NCI-H510A treated with DMSO at 0.1 percent for 48 hours (cell line): ENCODE results near the gene GM2A.

Experiments used
- DNase-seq: peaks from one replicate; lab custom pipeline; 2025; lab: John Stamatoyannopoulos, UW

The GM2A gene

DNA sequence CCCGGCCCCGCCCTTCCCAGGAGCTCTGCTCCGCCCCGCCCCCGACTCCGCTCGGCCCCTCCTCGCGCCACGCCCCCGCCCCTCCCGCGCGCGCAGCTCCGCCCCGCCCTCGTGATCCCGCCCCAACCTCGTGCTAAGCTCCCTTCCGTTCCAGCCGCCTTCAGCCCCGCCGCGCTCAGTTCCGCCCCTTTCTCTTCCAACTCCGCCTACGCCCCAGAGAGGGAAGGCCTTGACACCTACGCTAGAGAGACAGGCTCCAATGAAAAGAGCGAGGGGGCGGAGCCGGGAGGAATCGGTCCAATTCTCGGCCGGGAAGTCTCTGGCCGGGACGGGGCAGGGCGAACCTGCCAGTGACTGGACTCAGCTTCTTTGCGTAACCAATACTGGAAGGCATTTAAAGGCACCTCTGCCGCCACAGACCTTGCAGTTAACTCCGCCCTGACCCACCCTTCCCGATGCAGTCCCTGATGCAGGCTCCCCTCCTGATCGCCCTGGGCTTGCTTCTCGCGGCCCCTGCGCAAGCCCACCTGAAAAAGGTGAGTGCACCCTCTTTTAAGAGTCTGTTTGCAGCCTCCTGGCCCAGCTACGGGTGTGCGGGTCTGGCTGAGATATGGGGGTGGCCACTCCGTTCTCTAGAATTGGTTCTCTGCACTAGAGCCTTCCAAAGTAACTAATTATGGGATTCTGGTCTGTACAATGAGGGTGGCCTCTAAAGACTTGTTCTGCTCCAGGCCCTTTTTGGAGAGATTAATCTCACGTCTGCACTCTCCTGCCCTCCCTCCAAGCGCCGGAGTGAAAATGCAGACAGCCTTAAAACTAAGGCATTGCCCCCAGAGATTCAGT, at the start of gene GM2A:
GM2A (plus strand) TSS at position 424 of the 843 bp plus-strand sequence; CDS start at position 456, 32 bp downstream.
- DNase-seq: peak; percentile 99

DNA sequence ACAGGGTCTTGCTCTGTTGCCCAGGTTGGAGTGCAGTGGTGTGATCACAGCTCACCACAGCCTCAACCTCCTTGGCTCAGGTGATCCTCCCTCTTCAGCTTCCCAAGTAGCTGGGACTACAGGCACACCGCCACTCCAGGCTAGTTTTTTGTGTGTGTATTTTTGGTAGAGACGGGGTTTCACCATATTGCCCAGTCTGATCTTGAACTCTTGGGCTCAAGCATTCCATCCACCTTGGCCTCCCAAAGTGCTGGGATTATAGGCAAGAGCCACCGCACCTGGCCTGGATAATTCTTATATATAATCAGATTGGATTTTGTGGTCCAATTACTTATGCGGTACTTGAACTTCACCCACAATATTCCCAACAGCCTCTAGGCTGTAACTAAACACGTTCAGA, 48.9 kb upstream of the GM2A start:
- DNase-seq: no peak

DNA sequence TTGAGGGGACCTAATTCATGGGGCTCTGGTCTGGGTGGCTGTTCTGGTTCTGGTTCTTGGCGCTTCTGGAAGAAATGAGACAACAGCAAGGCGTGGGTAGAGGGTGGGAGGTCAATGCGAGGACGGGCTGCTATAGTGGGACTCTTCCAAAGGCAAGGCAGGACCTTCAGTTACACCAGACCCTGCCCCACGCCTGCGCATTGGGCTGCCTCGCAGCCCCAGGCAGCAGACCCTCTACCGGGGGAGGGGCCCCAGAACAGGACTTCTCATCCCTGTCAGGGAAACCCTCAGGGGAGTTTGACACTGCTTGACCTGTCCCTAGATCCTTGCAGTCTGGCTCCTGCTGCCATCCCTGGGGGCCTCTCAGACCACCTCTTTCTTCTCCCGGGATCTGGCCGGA, 47.6 kb upstream of the GM2A start:
- DNase-seq: no peak

DNA sequence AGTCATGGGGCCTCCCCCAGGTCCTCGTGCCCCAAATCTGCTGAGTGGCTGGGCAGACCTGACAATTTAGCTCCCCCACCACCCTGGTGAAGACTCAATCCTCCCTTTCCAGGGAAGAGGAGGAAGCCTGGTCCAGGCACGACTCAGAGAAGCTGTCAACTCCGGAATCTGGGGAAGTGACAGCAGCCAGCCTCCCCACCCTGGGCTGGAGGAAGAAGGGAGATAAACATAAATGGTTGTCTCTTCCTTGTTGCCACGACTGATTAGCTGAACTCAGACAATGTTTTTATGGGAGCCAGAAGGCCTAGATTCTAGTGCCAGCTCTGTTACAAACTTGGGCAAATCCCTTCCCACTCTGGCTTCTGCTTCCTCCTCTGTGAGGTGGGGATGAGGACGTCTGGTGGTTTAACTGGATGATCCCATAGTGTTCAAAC, 44.5 kb upstream of the GM2A start:
- DNase-seq: no peak

DNA sequence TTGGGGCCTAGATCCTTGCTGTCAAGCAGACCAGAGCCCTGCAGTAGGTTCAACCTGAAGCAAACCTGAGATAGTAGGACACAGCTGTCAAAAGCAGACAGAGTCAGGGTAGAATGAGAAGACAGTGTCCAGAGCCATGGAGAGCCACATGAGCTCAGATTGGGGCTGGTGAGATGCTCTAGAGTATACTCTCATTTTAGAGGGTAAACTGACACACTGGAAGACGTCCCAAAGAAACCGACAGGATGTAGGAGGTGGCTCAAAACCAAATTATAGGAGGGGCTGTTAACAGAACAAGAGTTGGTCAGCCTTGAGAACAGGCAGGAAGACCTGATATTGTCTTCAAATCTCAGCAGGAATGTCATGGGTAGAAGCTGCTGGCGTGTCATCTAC, 40.6 kb upstream of the GM2A start:
- no peak for DNase-seq

DNA sequence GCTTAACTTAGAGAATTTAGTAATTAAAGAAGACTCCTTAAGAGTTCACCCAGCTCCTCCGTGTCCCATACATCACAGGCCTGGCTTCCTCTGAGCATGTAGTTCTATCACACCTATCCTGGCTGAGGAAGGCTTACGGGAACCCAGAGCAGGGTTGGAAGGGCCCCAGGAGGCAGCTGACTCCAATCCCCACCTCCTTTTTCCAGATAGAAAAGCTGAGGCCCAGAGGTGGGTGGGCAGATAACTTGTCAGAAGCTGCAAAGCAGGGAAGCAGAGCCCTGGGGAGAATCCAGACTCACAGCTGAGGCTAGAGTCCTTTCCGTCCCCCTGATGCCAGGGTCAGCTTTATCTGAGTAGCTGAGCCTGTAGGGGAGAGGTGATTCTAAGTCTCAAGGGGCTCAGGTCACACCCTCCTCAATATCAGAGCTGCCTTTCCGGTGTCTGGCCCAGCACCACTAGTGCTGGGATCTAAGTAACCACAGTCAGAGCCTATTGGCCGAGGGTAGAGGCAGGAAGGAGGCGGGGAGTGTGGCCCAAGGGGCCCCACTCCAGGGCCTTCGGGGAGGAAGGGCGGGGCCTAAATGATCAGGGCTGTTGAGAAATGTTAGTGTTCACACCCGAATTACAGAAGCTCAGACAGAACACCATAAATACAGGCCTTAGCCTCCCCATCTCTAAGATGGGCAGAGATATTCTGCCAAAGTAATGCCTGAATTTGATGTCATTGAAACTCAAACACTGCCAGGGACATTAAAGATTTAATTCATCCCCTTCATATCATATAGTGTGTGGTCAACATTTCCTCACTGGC, 39.0 kb upstream of the GM2A start:
- no peak for DNase-seq

DNA sequence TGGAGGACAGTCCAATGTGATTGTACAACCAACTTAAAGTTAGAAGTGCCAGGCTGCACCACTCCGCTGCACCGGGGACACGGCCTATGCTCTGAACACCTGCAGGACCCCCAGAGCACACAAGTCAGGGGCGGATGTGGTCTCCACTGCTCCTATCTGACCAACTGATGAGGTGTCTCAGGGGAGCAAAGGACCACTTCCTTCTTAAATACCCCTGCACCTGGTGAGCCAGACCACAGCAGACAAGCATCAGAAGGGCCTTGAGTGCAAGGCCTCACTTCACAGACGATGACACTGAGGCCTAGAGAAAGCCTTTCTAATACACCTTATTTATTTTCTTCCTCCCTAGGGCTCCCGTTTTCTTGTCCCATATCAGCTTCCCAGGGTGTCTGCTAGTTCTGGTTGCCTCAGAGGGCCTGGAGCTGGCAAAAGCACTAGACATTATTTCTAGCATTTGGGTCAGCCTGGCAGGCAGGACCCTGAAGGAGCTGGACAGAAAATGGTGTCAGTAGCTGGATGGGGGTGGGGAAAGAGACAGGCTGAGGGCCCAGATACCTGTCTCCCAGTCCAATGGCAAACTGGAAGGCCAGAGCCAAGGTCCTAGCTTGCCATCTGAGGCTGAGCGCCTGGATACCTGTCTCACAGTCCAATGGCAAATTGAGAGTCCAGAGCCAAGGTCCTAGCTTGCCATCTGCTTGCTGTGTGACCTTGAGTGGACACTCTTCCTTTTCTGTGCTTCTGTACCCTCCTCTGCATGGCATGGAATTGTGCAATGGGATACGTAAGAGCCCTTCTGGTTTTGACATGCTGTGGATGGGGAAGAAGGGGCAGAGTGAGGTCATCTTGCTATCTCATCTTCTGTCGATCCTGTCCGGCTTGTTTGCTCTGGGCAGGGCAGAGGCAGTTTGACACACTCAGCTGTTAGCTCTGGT, 38.1 kb upstream of the GM2A start:
- DNase-seq: no peak

DNA sequence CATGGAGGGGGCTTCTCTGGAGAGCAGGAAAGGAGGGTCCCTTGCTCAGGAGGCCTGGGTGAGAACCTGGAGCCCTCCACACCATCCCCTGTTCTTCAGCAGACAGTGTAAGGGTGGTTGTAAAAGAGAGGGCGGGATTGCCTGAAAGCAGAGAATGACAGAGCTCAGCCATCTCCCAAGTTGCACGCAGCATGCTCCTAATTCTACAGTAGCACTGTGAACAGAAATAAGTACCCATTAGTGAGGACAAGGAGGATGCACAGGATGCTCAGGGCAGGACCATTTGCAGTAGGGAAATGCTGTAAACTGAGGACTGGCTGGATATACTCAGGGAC, 37.5 kb upstream of the GM2A start:
- no peak for DNase-seq

DNA sequence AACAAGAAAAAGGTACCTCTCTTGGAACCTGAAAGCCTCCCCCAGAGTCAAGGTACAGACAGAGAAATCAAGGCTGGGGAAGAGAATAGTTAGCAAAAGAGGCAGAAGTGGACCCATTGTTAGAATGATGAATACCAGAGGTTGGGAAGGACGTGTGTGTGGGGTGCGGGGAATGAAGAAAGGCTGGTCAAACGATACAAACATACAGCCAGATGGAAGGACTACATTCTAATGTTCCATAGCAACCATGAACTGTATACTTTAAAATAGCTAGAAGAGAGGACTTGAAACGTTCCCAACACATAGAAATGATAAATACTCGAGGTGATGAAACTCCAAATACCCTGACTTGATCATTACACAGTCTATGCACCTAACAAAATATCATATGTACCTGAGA, 36.2 kb upstream of the GM2A start:
- DNase-seq: no peak

DNA sequence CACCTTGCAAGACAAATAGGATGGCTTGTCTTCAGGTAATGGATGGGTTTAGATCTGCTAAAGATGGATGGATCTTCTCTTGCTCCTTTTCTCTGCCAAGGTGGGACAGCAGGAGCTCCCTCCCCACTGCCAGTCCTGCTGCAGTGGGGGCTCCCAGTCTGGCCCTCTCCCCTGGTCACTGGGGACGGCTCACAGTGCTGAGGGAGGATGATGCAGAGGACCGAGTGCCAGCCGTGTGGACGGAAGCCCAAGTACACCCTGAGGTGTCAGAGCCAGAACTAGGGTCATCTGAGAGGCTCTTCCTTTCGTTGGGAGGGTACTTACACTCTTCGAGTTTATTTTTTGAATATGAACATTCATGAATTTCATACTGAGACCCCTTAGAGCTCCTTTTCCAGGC, 34.8 kb upstream of the GM2A start:
- DNase-seq: no peak

DNA sequence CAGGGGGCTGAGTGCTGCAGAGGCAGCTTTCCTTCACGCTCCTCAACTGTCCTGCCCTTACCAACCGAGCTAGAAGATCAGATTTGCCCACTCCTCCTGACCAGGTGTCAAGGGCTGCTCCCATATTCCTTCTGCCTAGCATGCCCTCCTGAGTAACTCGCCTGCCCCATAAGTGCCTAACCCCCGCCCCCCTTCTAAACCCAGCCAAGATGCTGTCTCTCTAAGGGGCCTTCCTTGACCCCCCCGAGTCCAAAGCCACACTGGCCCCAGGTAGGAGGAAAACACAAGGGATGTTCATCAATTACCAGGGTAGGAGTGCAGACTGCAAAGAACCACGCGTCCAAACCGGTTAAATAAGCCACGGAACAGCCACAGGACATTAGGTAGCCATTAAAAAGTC, 33.8 kb upstream of the GM2A start:
- no peak for DNase-seq

DNA sequence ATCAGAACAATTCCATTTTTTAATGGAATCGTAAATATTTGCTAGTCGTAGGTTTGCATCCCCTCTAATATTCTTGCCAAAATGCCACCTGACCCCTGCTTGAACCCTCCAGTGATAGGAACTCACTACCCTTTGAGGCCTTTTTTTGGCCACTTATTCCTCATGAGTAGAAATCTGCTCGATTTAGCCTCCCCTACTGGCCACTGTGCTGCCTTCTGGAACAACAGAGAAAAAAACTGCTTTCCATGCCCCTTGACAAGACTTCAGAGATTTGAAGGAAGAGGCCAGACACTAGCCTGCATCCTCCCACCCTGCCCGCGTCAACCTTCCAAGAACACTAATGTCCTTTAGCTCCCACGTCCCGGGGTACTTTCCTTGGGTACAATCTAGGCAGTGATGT, 33.2 kb upstream of the GM2A start:
- no peak for DNase-seq

DNA sequence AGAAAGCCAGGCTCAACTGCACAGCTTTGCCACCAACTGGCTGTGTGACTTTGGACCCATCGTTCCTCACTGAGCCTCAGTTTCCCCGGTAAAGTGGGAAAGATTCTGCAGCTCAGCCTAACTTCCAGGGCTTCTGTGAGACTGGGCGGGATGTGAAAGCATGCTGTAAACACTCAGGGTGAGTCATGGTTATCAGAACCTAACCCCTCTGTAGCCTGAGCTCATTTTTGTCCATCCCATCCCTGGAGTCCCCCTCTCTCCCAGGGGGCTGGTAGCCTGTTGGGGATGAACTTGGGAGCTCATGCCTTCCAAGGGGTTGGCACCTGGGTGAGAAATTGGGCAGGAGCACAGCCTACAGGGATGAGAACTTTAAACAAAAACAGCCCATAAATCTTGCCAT, 31.4 kb upstream of the GM2A start:
- no peak for DNase-seq

DNA sequence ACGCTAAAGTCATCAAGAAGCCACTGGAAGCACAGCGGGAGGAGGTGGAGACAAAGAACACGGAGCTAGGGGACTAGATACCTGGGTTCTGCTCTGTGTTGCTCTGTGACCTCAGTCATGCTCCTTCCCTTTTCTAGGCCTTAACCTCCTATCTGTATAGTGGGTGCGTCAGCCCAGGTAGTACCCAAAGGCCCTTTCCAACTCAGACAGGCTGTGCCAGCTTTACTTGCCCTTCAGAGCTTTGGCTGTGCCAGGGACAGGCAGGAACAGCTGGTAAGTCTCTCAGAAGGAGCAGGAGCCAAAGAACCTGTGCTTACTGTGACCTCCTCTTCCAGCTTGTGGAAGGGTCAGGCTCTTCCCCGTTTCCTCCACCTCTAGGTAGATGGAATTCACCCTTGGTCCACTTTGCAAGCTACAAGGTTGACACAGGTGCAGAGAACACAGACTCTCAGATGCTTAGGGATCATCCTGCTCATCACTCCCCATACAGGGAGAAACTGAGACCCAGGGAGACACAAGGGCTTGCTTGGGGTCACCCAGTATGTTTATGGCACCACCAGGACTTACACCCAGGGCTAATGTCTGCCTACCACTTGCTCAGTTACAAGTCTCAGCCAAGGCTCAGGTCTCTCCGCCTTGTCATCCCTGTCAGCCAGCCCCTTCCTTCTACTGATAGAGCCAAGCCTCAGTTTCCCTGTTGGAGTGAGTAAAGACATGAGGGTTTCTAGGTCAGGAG, 30.8 kb upstream of the GM2A start:
- DNase-seq: no peak

DNA sequence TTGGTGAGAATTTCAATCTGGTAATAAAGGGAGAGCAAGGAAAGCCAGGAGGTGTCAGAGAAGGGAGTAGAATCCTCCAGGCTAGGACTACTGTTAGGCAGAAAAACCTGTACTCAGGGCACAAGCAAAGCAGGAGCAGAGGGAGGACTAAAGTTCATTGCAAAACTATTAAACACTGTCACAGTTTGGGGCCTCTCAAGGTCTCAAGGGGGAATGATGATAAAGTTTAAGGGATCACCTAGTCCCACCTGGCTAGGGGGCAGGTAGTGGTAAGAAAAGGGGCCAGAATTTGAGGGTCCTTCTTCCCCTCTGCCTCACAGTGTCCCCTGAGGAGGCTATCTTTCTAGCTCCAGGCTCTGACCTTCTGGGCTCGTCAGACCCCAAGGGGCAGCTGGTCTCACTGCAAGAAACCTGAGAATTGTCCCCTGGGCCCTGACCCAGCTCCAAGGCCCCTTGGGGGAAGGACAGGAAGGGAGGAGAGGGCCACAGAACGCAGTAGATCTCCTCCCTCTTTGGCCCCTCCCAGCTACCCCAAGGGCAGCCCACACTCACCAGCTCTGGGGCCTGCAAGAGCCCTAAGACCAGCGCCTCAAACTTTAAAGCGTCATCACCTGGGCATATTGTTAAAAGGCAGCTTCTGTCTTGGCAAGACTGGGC, 30.1 kb upstream of the GM2A start:
- no peak for DNase-seq

DNA sequence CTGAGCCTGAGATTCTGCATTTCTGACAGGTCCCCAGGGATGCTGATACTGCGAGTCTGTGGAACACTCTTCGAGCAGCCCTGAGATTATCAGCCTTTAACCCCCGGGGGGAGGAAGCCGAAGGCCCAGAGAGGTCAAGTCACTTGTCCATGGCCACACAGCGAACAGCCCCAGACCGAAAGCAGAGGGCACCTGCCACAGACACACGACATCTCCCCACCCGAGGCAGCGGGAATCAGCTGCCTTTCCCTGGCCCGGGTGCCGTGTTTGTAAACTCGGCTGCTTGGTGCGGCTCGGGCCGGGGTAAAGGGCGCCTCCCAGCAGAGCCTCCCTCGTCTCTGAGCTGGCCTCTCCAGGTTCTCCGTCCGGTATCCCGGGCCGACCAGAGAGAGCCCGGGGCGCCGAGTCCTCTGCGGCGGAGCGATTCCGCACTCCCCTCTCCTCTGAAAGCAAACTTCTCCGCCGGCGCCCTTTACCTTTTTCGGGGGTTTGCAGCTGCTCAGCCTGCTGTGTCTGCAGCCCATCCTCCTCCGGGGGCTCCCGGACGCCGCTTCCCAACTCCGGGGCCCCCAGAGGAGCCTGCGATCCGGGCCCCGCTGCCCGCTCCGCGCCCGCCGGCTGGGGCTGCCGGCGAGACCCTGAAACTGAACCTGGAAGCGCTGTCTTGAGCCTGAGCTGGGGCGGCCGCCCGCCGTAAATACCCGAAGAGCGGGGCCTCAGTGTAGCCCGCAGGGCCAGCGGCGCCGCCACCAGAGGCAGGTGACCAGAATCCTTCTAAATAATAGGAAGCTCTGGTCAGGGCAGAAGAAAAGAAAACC, 29.3 kb upstream of the GM2A start, which contains the start of gene CCDC69:
CCDC69 (minus strand) TSS at position 646 of the 818 bp plus-strand sequence; CDS start at position 524, 122 bp downstream.
- DNase-seq: peak; percentile 61

DNA sequence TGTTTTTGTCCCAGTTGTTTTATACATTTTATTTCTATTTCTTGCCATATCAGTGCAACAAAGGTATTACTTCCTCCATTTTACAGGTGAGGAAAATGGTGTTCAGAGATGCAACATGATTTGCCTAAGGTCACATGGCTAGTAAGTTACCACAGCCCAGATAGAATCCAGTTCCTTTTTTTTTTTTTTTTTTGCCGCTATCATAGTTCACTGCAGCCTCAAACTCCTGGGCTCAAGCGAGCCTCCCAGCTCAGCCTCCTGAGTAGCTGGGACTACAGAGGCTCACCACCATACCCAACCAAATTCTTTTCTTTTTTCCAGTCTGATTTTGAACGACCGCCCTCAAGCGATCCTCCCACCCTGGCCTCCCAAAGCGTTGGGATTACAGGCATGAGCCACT, 28.6 kb upstream of the GM2A start:
- DNase-seq: no peak

DNA sequence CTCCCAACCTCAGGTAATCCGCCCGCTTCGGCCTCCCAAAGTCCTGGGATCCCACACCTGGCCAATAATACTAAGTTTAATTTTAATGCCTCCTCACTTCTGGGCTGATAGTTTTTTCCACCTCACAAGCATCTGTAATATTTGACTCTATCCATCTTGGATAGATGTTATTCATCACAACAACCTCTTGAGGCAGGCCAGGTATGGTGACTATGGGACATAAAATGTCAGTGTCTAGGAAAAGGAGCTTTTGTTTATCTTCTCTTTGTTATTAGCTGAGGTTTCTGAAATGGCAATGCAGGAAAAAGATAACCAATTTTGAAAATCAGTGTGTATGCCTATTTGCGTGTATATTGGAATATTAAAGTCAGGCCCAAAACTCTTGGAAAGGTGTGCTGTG, 27.9 kb upstream of the GM2A start:
- no peak for DNase-seq

DNA sequence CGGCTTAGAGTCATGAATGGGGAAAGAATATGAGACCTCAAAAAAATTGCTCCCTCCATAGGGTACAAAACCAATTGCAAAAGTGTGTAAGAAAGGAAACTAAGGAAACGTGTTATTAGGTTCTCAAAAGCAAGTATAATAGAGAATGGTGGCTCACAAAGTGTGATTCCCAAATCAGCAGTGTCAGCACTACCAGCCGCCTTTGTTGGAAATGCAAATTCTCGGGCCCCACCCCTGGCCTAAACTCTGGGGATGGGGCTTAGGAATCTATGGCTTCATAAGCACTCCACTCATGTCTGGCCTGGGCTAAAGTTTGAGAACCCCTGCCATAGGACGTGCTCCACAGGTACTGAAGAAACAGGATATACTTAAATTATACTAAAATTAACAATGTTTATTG, 27.5 kb upstream of the GM2A start:
- no peak for DNase-seq

DNA sequence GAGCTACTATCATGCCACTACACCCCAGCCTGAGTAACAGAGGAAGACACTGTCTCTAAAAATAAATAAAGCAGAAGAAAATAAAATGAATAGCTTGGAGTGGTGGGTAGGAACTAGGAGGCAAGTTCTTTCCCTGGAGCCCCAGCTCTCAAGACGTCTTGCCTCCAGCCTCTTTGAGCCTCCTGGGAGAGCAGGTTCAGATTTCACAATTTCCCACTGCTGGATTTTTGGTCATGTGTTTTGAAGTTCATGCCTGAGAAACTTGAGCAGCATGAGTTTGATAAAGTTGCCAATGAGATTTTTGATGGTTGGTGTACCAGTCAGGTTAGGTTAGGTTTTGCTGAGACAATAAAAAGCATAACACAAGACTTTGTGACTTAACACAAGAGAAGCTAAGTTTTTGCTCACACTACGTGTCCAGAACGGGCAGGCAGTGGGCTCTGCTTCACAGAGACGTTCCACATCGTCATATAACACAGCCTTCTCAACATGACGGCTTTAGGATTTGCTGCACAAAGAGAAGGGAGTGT, 25.0 kb upstream of the GM2A start:
- no peak for DNase-seq
